SKM-1 treated with dmso at 0.1 percent for 144 hours (cell line): ENCODE results near the gene TRIM27.
"Not testable (repeated sequence)": the region's sequence is repeated elsewhere in the genome, so short reads cannot be mapped to it uniquely, and the experiment has no call there.

Experiments
- DNase-seq: peaks from one replicate; lab custom pipeline; 2025; ENCODE audit not compliant: unreplicated experiment; lab: John Stamatoyannopoulos, UW

The TRIM27 gene

GRCh38 chr6:28923318-28924102, at the start of gene TRIM27:
Gene TRIM27 (minus strand): TSS chr6:28923985. CDS start chr6:28923632, 353 bp downstream.
- peak; percentile 83 for DNase-seq

- DNase-seq, result not testable (repeated sequence)
These were observed 46.3 kb upstream of the TRIM27 start for GRCh38 chr6:28970056-28970455.

- DNase-seq, result no peak
These were observed 45.3 kb upstream of the TRIM27 start for GRCh38 chr6:28969129-28969528.

- no peak for DNase-seq
These were observed 44.7 kb upstream of the TRIM27 start for GRCh38 chr6:28968476-28968875.

GRCh38 chr6:28965706-28966105, 41.9 kb upstream of the TRIM27 start:
- no peak for DNase-seq

- no peak for DNase-seq
These were observed 37.2 kb upstream of the TRIM27 start for GRCh38 chr6:28960846-28961500.

- DNase-seq, result not testable (repeated sequence)
These were observed 34.9 kb upstream of the TRIM27 start for GRCh38 chr6:28958561-28959243.

GRCh38 chr6:28957795-28958314, 34.1 kb upstream of the TRIM27 start:
- not testable (repeated sequence) for DNase-seq

- no peak for DNase-seq
These were observed 32.5 kb upstream of the TRIM27 start for GRCh38 chr6:28956331-28956730.

- DNase-seq, result no peak
These were observed 29.9 kb upstream of the TRIM27 start for GRCh38 chr6:28953585-28954258.

- no peak for DNase-seq
These were observed 29.3 kb upstream of the TRIM27 start for GRCh38 chr6:28953039-28953584.

- DNase-seq, result not testable (repeated sequence)
These were observed 25.9 kb upstream of the TRIM27 start for GRCh38 chr6:28949656-28950195.

- DNase-seq, result no peak
These were observed 25.1 kb upstream of the TRIM27 start for GRCh38 chr6:28948782-28949486.

GRCh38 chr6:28947831-28948270, 24.1 kb upstream of the TRIM27 start:
- no peak for DNase-seq

- DNase-seq, result no peak
These were observed 23.4 kb upstream of the TRIM27 start for GRCh38 chr6:28947067-28947765.

GRCh38 chr6:28945349-28945748, 21.6 kb upstream of the TRIM27 start:
- DNase-seq, result peak; percentile 54

- DNase-seq, result peak; percentile 59
These were observed 20.7 kb upstream of the TRIM27 start for GRCh38 chr6:28944412-28944865.

GRCh38 chr6:28943557-28944411, 20.0 kb upstream of the TRIM27 start:
- DNase-seq, result peak; percentile 68
